Neural progenitor cell (in vitro differentiated cells): ENCODE results near the gene CRYGS. TPM values are rescaled to one million over a fixed set of nuclear protein-coding genes. Genes with fewer than 3 reads are reported as not detected.

Experiments
- DNase-seq: peaks from one replicate; pipeline ENCODE4 v3.0.0-alpha.2; 2016; ENCODE audit warnings: low spot score
- H2AFZ ChIP-seq: fragments of 200-600 bp; sonication (generic); replicated peaks from 2 replicates; pipeline ENCODE4 v1.6.1; 2016; ENCODE audit warnings: antibody characterized with exemption
- H3F3A ChIP-seq: fragments of 200-600 bp; sonication (generic); 2 replicates; pipeline ENCODE4 v1.6.1; 2016; ENCODE audit warnings: antibody characterized with exemption, low read depth
- H3K27ac ChIP-seq: fragments of 200-600 bp; sonication (generic); 2 replicates; pipeline ENCODE4 v1.5.1; 2016; ENCODE audit warnings: mild to moderate bottlenecking
- H3K27me3 ChIP-seq: fragments of 200-600 bp; sonication (generic); 2 replicates; pipeline ENCODE4 v1.6.1; 2016; ENCODE audit warnings: mild to moderate bottlenecking, moderate library complexity
- H3K36me3 ChIP-seq: fragments of 200-600 bp; sonication (generic); 2 replicates; pipeline ENCODE4 v1.5.1; 2016
- H3K4me1 ChIP-seq: fragments of 200-600 bp; sonication (generic); 2 replicates; pipeline ENCODE4 v1.6.1; 2016; ENCODE audit warnings: mixed run types
- H3K4me2 ChIP-seq: fragments of 200-600 bp; sonication (generic); 2 replicates; pipeline ENCODE4 v1.6.1; 2016
- H3K4me3 ChIP-seq: fragments of 200-600 bp; sonication (generic); 2 replicates; pipeline ENCODE4 v1.5.1; 2016
- H3K79me2 ChIP-seq: fragments of 200-600 bp; sonication (generic); 2 replicates; pipeline ENCODE4 v1.6.1; 2016; ENCODE audit warnings: low read depth
- H3K9ac ChIP-seq: fragments of 200-600 bp; sonication (generic); 2 replicates; pipeline ENCODE4 v1.6.1; 2016
- H3K9me3 ChIP-seq: fragments of 200-600 bp; sonication (generic); 2 replicates; pipeline ENCODE4 v1.5.1; 2016; ENCODE audit warnings: low read depth
- H4K20me1 ChIP-seq: fragments of 200-600 bp; sonication (generic); 2 replicates; pipeline ENCODE4 v1.6.1; 2016; ENCODE audit warnings: low read depth
- H3K27ac Mint-ChIP-seq: 3 replicates; pipeline ENCODE4 v1.8.0; 2021; ENCODE audit warnings: mixed read lengths
- H3K27me3 Mint-ChIP-seq: 2 replicates; pipeline ENCODE4 v1.8.0; 2022; ENCODE audit warnings: low read depth, mild to moderate bottlenecking, inconsistent platforms, moderate library complexity, mixed read lengths; ENCODE audit not compliant: insufficient read depth
- H3K36me3 Mint-ChIP-seq: 3 replicates; pipeline ENCODE4 v1.8.0; 2021; ENCODE audit warnings: mixed read lengths
- H3K4me1 Mint-ChIP-seq: 3 replicates; pipeline ENCODE4 v1.8.0; 2021; ENCODE audit warnings: mixed read lengths
- H3K4me3 Mint-ChIP-seq: 3 replicates; pipeline ENCODE4 v1.8.0; 2021; ENCODE audit warnings: mild to moderate bottlenecking, moderate library complexity, mixed read lengths
- H3K9me3 Mint-ChIP-seq: 3 replicates; pipeline ENCODE4 v1.8.0; 2020; ENCODE audit warnings: mixed read lengths
- EZH2 ChIP-seq: fragments of 200-600 bp; sonication (generic); IDR thresholded peaks from 2 replicates; pipeline ENCODE4 v1.6.1; 2017; ENCODE audit warnings: antibody characterized with exemption, mild to moderate bottlenecking, moderate library complexity
- EZH2phosphoT487 ChIP-seq: fragments of 200-600 bp; sonication (generic); IDR thresholded peaks from 2 replicates; pipeline ENCODE4 v1.6.1; 2017; ENCODE audit warnings: antibody characterized with exemption
- total RNA-seq: library from RNA; depleted of rRNA; stranded (reverse); fragments of >200 nt; gene quantifications from 2 replicates; pipeline ENCODE4 v1.2.3, GENCODE V29; 2015; ENCODE audit warnings: low replicate concordance
- TF ChIP-seq, protein P1 (sequence below): fragments of 200-600 bp; sonication (generic); IDR thresholded peaks from 2 replicates; pipeline ENCODE4 v1.5.1; 2017; ENCODE audit warnings: antibody characterized with exemption, mild to moderate bottlenecking

The CRYGS gene
- total RNA-seq, 1 donor from 2014 or later = 1.1 TPM

GRCh38 chr3:186530415-186530814 lies 13.8 kb downstream of the CRYGS start:
- DNase-seq = no peak
- H3K27ac Mint-ChIP-seq = peak overlapping the region; percentile 55
- Histone ChIP-seq H3K9ac (no peak overlapping the region), H3K4me2 (no peak overlapping the region), H3F3A (peaks cover 33% of the 10 kb centered on the region), H2AFZ (no peak overlapping the region), H3K36me3 (no peaks in the 10 kb centered on the region), H3K4me1 (peaks cover 48% of the 10 kb centered on the region), H3K27me3 (no peaks in the 10 kb centered on the region), H4K20me1 (no peaks in the 10 kb centered on the region), H3K27ac (peak overlapping the region; percentile 49), H3K79me2 (no peaks in the 10 kb centered on the region), H3K9me3 (no peaks in the 10 kb centered on the region), H3K4me3 (no peak overlapping the region)
- H3K9me3 Mint-ChIP-seq = peaks cover 18% of the 10 kb centered on the region
- peaks cover 19% of the 10 kb centered on the region for H3K27me3 Mint-ChIP-seq
- peaks cover 68% of the 10 kb centered on the region for H3K4me1 Mint-ChIP-seq
- no peak overlapping the region for H3K4me3 Mint-ChIP-seq
- TF ChIP-seq EZH2phosphoT487 = no peak
- TF ChIP-seq, protein P1, sequence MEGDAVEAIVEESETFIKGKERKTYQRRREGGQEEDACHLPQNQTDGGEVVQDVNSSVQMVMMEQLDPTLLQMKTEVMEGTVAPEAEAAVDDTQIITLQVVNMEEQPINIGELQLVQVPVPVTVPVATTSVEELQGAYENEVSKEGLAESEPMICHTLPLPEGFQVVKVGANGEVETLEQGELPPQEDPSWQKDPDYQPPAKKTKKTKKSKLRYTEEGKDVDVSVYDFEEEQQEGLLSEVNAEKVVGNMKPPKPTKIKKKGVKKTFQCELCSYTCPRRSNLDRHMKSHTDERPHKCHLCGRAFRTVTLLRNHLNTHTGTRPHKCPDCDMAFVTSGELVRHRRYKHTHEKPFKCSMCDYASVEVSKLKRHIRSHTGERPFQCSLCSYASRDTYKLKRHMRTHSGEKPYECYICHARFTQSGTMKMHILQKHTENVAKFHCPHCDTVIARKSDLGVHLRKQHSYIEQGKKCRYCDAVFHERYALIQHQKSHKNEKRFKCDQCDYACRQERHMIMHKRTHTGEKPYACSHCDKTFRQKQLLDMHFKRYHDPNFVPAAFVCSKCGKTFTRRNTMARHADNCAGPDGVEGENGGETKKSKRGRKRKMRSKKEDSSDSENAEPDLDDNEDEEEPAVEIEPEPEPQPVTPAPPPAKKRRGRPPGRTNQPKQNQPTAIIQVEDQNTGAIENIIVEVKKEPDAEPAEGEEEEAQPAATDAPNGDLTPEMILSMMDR = no peak
- peaks cover 3% of the 10 kb centered on the region for H3K36me3 Mint-ChIP-seq

- Histone ChIP-seq H3K36me3 (no peaks in the 10 kb centered on the region), H3K27ac (no peak overlapping the region), H3K79me2 (no peaks in the 10 kb centered on the region), H3K27me3 (no peaks in the 10 kb centered on the region), H3K4me1 (peaks cover 47% of the 10 kb centered on the region), H3K4me2 (peak overlapping the region; percentile 2), H4K20me1 (no peaks in the 10 kb centered on the region), H3K4me3 (no peak overlapping the region), H3F3A (peaks cover 33% of the 10 kb centered on the region), H3K9ac (no peak overlapping the region), H3K9me3 (no peaks in the 10 kb centered on the region), H2AFZ (no peak overlapping the region)
- Mint-ChIP-seq H3K4me1 (peaks cover 65% of the 10 kb centered on the region), H3K4me3 (no peak overlapping the region), H3K9me3 (peaks cover 18% of the 10 kb centered on the region), H3K36me3 (peaks cover 3% of the 10 kb centered on the region), H3K27me3 (peaks cover 19% of the 10 kb centered on the region), H3K27ac (peak overlapping the region; percentile 2)
- DNase-seq = peak; percentile 42
- TF ChIP-seq, protein P1 = peak; percentile 16
- no peak for TF ChIP-seq EZH2phosphoT487
- TF ChIP-seq EZH2 = no peak
Observed at GRCh38 chr3:186529201-186529999, 14.8 kb downstream of the CRYGS start.

GRCh38 chr3:186526256-186526606 lies 17.9 kb downstream of the CRYGS start:
- Mint-ChIP-seq H3K36me3 (peaks cover 3% of the 10 kb centered on the region), H3K27ac (no peak overlapping the region), H3K4me1 (peaks cover 65% of the 10 kb centered on the region), H3K9me3 (peaks cover 19% of the 10 kb centered on the region), H3K4me3 (no peak overlapping the region), H3K27me3 (peaks cover 11% of the 10 kb centered on the region)
- Histone ChIP-seq H3K36me3 (no peaks in the 10 kb centered on the region), H3K4me2 (no peak overlapping the region), H3K79me2 (no peaks in the 10 kb centered on the region), H3K4me3 (no peak overlapping the region), H4K20me1 (no peaks in the 10 kb centered on the region), H3K9me3 (no peaks in the 10 kb centered on the region), H3F3A (peaks cover 20% of the 10 kb centered on the region), H3K27ac (no peak overlapping the region), H3K4me1 (peaks cover 40% of the 10 kb centered on the region), H3K9ac (no peak overlapping the region), H3K27me3 (no peaks in the 10 kb centered on the region), H2AFZ (no peak overlapping the region)
- DNase-seq = no peak
- TF ChIP-seq, protein P1 = no peak
- TF ChIP-seq EZH2 = no peak
- no peak for TF ChIP-seq EZH2phosphoT487
